GM18498 (cell line): ENCODE data around the gene ILRUN.
"Not testable (repeated sequence)": the region's sequence is repeated elsewhere in the genome, so short reads cannot be mapped to it uniquely, and the experiment has no call there.

Source experiments
- ATAC-seq: cut with Tn5 transposase; IDR thresholded peaks from one replicate; pipeline ENCODE4 v1.9.1; 2021; ENCODE audit warnings: mild to moderate bottlenecking, moderate library complexity; ENCODE audit not compliant: unreplicated experiment

Gene ILRUN

GRCh38 chr6:34696739-34697543 lies at the start of gene ILRUN:
TSS of gene ILRUN (minus strand) at chr6:34696767. CDS start at chr6:34696603, 164 bp downstream.
- peak; percentile 79 for ATAC-seq

- no peak for ATAC-seq
Measured at GRCh38 chr6:34745277-34746103, 48.9 kb upstream of the ILRUN start.

DNA sequence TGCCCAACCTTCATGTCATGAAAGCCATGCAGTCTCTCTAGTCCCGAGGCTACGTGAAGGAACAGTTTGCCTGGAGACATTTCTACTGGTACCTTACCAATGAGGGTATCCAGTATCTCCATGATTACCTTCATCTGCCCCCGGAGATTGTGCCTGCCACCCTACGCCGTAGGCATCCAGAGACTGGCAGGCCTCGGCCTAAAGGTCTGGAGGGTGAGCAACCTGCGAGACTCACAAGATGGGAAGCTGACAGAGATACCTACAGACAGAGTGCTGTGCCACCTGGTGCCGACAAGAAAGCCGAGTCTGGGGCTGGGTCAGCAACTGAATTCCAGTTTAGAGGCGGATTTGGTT lies 47.7 kb upstream of the ILRUN start:
- not testable (repeated sequence) for ATAC-seq

DNA sequence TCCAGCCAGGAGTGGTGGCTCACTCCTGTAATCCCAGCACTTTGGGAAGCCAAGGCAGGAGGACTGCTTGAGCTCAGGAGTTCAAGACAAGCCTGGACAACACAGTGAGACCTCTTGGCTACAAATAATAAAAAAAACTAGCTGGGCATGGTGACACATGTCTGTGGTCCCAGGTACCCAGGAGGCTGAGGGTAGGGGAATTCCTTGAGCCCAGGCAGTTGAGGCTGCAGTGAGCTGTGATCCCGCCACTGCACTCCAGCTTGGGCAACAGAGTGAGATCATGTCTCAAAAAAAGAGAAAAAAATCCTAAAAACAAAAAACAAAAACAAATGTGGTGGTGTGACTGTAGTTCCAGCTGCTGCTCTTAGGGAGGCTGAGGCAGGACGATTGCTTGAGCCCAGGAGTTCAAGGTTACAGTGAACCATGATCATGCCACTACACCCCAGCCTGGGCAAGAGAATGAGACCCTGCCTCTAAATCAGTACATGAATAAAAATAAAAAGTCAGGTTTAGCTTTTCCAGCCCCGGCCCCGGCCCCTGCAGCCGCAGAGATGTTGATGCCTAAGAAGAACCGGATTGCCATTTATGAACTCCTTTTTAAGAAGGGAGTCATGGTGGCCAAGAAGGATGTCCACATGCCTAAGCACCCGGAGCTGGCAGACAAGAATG lies 47.2 kb upstream of the ILRUN start:
- ATAC-seq, result no peak

- ATAC-seq, result no peak
Measured at GRCh38 chr6:34742094-34742493, 45.5 kb upstream of the ILRUN start.

- ATAC-seq, result no peak
Measured at GRCh38 chr6:34736823-34737222, 40.3 kb upstream of the ILRUN start.

GRCh38 chr6:34731393-34732060 lies 35.0 kb upstream of the ILRUN start:
- ATAC-seq, result no peak

GRCh38 chr6:34729631-34730470 lies 33.3 kb upstream of the ILRUN start:
- ATAC-seq, result no peak

DNA sequence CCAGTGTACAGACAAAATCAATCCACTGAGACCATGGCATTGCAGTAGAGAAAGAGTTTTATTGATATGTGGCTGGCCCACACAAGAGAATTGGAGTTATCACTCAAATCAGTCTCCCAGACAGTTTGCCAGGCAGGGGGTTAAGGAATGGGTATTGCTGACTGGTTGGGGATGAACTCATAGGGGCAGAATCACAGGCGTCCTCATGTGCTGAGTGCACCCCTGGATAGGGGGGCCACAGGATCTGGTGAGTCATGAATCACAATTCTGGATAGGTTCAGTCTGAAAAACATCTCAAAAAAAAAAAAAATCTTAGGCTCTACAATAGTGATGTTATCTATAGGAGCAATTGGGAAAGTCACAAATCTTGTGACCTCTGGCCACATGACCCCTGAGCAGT lies 29.5 kb upstream of the ILRUN start:
- ATAC-seq, result no peak

DNA sequence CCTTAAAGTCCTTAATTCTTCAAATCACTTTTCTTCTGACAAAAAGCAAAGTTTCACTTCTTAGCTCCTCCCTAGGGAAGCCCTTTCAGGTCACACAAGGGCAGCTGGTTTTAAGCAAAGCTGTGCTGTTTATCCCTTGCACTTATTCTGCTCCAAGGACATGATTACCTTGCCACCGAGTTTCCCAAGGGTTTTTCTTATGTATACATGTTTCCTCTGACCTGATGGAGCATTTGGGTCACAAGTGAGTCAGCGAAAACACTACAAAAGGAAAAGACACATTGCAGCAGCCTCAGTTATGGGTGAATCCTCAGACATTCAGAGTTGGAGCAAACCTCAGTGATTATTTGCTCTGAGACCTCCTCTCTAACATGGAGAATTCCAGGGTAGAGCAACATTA lies 26.6 kb upstream of the ILRUN start:
- ATAC-seq, result no peak

- ATAC-seq, result no peak
Measured at GRCh38 chr6:34722451-34722850, 25.9 kb upstream of the ILRUN start.

GRCh38 chr6:34720160-34720559 lies 23.6 kb upstream of the ILRUN start:
- not testable (repeated sequence) for ATAC-seq

GRCh38 chr6:34719646-34720045 lies 23.1 kb upstream of the ILRUN start:
- ATAC-seq, result not testable (repeated sequence)

GRCh38 chr6:34718976-34719375 lies 22.4 kb upstream of the ILRUN start:
- ATAC-seq, result no peak

GRCh38 chr6:34717466-34717865 lies 20.9 kb upstream of the ILRUN start:
- no peak for ATAC-seq

DNA sequence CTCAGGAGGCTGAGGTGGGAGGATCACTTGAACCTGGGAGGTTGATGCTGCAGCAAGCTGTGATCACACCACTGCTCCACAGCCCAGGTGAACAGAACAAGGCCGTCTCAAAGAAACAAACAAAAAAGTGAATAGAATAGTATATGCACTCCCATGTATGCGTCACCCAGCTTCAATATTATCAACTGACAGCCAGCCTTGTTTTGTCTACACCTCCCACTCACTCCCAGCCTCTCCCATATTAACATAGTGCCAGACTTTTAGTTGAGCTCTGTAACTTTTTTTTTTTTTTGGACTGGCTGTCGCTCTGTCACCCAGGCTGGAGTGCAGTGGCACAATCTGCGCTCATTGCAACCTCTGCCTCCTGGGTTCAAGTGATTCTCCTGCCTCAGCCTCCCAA lies 18.1 kb upstream of the ILRUN start:
- no peak for ATAC-seq

DNA sequence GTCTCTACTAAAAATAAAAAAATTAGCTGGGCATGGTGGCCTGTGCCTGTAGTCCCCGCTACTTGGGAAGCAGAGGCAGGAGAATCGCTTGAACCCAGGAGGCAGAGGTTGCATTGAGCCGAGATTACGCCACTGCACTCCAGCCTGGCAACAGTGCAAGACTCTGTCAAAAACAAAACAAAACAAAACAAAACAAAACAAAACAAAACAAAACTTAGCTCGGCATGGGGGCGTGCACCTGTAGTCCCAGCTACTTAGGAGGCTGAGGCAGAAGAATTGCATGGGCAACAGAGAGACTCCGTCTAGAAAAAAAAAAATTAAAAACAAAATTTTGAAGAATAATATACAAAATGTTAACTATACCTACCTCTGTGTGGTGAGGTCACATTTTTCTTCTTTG lies 16.3 kb upstream of the ILRUN start:
- ATAC-seq, result not testable (repeated sequence)

DNA sequence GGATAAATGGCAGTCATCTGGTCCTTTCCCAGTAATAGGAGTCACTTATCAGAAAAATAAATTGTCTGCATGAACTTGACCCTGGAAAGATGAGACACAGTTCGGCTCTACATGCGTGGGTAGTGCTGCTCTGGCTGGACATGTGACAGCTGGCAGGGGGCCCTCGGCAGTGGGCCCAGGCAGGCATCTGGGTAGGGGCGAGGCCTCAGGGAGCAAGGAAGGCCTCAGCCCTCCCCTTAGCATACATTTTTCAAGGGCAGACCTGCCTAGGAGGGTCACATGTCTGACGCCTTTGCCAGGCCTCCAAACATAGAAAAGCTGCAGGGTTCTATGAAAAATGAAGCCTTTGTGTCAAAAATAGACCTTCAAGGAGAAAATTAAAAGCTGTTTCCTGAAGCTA lies 12.8 kb upstream of the ILRUN start:
- ATAC-seq, result no peak

DNA sequence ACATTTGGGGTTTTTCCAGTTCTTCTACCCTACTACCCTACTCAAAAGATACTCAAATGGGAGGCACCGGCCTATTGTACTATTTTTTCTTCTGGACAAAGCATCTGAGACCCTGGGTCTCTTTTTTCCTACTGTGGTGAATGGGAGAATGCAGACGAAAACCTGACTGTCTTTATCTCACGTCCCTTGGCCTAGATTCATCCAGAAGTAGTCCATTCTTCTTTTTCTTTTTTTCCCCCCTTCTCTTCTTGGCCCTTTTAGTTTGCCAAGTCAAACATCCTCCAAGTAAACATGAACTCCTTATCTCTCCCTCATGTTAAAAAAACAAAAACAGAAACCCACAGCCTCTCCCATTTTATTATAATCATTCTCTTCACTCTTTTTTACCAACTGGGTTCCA lies 8.7 kb upstream of the ILRUN start:
- no peak for ATAC-seq

DNA sequence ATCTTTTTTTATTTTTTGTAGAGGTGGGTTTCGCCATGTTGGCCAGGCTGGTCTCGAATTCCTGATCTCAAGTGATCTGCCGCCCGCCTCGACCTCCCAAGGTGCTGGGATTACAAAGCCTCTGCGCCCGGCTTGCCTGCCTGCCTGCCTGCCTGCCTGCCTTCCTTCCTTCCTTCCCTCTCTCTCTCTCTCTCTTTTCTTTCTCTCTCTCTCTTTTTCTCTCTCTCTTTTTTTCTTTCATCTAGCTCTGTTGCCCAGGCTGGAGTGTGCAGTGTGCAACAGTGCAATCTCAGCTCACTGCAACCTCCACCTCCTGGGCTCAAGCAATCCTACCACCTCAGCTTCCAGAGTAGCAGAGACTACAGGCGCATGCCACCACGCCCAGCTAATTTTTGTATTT lies 4.6 kb upstream of the ILRUN start:
- no peak for ATAC-seq
